HG02852 (cell line): ENCODE results near the gene SPON1.
A peak's percentile ranks its signal among the peaks of the same experiment; 100 is the strongest.
"Not testable (repeated sequence)": the region's sequence is repeated elsewhere in the genome, so short reads cannot be mapped to it uniquely, and the experiment has no call there.

Experiments
- ATAC-seq: cut with Tn5 transposase; IDR thresholded peaks from one replicate; pipeline ENCODE4 v1.9.1; 2021; ENCODE audit warnings: mild to moderate bottlenecking, moderate library complexity; ENCODE audit not compliant: unreplicated experiment

The SPON1 gene

DNA sequence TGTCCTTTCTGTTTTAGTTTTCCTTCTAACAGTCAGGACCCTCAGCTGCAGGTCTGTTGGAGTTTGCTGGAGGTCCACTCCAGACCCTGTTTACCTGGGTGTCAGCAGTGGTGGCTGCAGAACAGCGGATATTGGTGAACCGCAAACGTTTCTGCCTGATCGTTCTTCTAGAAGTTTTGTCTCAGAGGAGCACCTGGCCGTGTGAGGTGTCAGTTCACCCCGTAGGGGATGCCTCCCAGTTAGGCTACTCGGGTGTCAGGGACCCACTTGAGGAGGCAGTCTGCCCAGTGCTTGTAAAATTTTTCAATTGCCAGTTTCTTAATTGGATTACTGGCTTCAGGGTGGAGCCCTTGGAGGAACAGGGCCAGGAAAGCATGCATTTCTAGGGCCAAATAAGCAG is 211.2 kb downstream of the SPON1 start:
- ATAC-seq: not testable (repeated sequence)

DNA sequence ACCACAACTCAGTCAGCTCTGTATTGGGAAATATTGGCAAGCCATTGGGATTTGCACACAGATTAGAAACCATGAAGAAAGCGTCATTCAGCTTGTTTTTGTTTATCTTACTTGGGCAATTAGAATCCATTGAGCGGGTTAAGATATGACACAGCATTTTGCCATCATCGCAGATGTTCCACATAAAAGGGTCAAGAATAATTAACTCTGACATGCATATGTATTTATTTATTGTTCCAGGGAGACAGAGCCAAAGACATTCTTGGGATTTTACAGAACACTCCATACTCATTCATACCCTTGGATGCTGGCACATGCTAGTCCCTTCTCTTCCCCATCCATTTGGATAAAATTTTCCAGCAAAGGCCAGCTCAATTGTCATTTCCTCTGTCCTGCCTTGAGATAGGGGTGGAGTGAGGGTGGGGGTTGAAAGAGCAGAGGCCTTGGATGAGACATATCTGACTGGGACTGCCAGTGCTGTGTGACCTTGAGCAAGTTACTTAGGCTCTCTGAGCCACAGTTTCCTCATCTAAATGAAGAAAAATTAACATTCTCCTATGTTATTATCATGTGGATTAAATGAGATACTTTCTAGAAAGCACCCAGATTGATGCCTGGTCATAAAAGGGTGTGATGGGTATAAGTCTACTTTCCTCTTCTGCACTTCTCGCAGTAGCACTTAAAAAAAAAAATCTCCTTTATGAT is 216.7 kb downstream of the SPON1 start:
- ATAC-seq: no peak

DNA sequence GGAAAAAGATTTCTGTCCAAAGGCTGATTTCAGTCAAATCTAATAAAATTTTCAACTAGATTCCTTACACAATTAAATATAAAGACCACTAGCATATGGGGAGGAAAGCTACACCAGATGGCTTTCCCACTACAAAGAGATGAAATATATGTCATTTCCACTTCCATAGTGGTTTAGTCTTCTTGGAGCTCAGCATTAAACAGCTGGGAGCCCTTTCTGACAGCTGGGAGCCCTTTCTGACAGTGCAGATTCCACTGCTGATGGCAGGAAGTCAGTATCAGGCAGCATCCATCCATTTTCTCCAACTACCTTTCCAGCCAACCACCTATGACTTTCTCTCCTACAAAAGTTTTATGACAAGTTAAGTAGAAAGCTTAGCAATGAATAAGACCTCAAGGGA is 218.6 kb downstream of the SPON1 start:
- no peak for ATAC-seq

- ATAC-seq: no peak
These were observed 220.4 kb downstream of the SPON1 start for GRCh38 chr11:14182833-14183364.

GRCh38 chr11:14184028-14184940 is 221.8 kb downstream of the SPON1 start:
- no peak for ATAC-seq

- ATAC-seq: no peak
These were observed 222.9 kb downstream of the SPON1 start for GRCh38 chr11:14185461-14185860.

- ATAC-seq: no peak
These were observed 223.7 kb downstream of the SPON1 start for GRCh38 chr11:14186046-14186775.

DNA sequence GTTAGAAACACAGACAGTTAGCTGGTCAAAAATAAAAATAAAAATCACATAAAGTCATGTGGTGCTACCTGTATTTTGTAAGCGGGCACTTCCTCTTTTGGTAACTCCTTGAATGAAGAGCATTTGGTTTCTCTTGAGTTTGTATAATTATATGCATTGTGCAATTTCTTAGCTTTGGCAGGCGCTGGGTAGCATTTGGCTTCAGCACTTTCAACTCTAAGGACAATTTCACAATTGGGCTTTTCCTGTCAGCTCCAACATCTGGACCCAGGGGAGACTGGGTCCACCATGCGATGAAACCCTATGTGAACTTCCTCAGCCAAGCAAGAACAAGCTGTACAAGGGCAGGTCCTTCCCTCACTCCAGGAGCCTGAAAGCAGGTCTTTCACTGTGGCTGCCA is 227.4 kb downstream of the SPON1 start:
- no peak for ATAC-seq

GRCh38 chr11:14190992-14191778 is 228.7 kb downstream of the SPON1 start:
- no peak for ATAC-seq

DNA sequence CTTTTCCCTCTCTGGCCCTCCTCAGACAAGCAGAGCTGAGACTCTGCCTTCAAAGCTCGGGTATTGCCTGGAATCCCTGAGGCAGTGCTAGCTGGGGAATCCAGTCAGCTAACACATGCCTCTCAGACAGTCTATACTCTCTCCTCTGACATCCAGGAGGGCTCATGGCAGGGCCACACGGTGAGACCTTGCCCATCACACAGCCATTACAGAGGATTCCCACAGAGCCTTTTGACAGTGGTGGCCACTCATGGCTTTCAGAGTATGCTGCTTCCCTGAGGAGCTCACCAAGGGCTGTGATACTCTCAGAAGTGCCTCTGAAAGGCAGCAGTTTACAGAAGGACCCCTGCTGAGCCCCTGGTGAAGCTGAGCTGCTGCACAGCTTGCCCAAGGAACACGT is 231.1 kb downstream of the SPON1 start:
- no peak for ATAC-seq

GRCh38 chr11:14202251-14203196 is 240.0 kb downstream of the SPON1 start:
- ATAC-seq: peak; percentile 73

DNA sequence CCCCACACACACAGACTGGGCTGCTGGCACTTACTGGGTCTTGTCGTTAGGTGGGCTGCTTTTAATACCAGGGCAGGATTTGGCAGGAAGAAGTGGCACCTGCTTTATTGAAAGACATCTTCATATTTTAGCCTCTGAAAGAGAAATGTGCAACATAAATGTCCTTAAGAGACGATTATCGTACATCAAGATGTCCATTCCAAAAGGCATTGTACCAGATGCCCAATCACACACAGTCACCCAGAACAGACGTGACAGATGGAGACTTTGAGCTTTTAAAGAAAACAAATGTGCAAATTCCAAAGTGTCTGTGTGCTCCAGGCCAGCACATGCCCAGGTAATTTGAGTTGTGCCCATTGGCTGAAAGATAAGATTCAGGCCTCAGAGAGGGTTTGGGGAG is 240.8 kb downstream of the SPON1 start:
- no peak for ATAC-seq

DNA sequence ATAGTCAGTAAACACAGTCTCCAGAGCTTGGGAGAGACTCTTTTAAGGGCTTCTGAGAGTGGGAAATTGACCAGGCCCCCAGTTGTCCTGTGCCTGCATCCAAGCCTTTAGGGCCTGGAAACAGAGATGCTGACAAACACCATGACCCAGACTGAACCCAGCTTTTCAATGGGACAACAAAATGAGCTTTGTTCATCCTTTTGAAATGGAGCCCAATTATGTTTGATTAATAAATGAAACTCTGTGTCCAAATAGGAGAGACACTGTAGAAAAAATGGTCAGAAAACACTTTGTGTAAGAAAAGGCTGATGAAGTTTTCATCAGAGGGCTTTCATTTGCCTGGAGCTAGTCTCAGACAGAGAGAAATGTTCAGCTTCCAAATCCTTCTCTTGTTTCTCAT is 250.5 kb downstream of the SPON1 start:
- no peak for ATAC-seq

- no peak for ATAC-seq
These were observed 256.2 kb downstream of the SPON1 start for GRCh38 chr11:14218728-14219127.

DNA sequence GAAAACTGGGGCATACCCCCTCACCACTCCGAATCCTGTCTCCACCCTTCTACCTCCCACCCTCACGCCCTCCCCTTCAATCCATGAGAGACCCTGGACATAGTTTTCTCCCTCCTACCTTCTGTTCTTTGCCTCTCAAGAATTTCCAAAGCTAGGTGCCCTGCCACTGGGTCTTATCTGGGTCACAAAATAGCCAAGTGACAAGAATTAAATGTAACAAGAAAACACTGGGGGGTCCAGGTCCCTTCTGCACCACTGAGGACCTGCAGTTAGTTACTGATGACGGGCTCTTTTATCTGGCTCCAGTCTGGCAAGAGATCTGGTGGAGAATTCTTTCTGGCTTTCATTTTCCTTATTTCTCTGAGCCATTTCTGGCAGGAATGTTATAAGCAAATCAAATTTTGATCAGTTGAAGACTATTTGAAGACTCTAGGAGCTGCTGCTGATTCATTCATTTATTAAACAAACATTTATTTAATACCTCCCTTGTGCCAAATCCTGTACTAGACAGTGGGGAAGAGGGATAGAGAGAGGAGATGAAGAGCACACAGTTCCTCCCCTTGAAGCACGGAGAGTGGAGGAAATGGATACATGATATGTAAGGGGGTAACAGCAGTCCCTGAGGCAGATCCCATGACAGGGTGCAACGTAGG is 261.2 kb downstream of the SPON1 start:
- no peak for ATAC-seq

GRCh38 chr11:14224395-14224794 is 261.9 kb downstream of the SPON1 start:
- ATAC-seq: no peak

- no peak for ATAC-seq
These were observed 263.1 kb downstream of the SPON1 start for GRCh38 chr11:14225666-14226065.

- ATAC-seq: no peak
These were observed 265.8 kb downstream of the SPON1 start for GRCh38 chr11:14228356-14228755.

- ATAC-seq: no peak
These were observed 266.9 kb downstream of the SPON1 start for GRCh38 chr11:14229472-14229871.
